Measurements from ENCODE around the gene JTB. TPM values are rescaled to one million over a fixed set of nuclear protein-coding genes. Genes with fewer than 3 reads are reported as not detected.

Gene JTB
- total and polyA plus RNA-seq, 2 donors (not counting 1 experiment from before 2014, with no cell fraction given), result 106 to 159 TPM

GRCh38 chr1:153962088-153963029 lies 15.1 kb downstream of the JTB start:
- H3K27ac ChIP-seq (ENCODE audit: low read length in 2 of 2), result peak overlapping the region; percentile 85 to 95
- no peaks in the 10 kb centered on the region for H3K27me3 ChIP-seq (replicated peaks in 1 of 4; ENCODE audit: control extremely low read depth in 1 of 4, control insufficient read depth in 3 of 4, insufficient read depth in 4 of 4, low read length in 3 of 4)
- H3K9ac ChIP-seq (ENCODE audit: low read length), result peak overlapping the region; percentile 84
- WGBS (ENCODE audit: insufficient coverage), result 62% methylated on average over 10 of the region's 16 CpGs
- DNase-seq (no peak), ATAC-seq (ENCODE audit: low read depth) (no peak)
- H3K27ac Mint-ChIP-seq, result peak overlapping the region; percentile 85
- H3K4me1 Mint-ChIP-seq, result peaks cover 60% of the 10 kb centered on the region
- ChIA-PET CTCF (interaction anchor here (1.0 to 7.5 kb wide), 5 partner anchors 9 to 165 kb away, joined by 3 to 65 read pairs (median 9); partner anchors contain the start of genes DENND4B and RAB13), POLR2A (interaction anchor here (1.4 to 9.2 kb wide), 6 partner anchors 9 to 28 kb away, joined by 5 to 115 read pairs (median 11); partner anchors contain the start of genes DENND4B, JTB, RAB13 and RPS27)
- H3K4me2 ChIP-seq (replicated peaks; ENCODE audit: low read depth, low read length, poor library complexity, severe bottlenecking), result peak overlapping the region; percentile 85
- H4K20me1 ChIP-seq (ENCODE audit: control insufficient read depth, insufficient read depth, low read length, poor library complexity, severe bottlenecking), result peaks cover 11% of the 10 kb centered on the region
- peaks cover 0 to 12% of the 10 kb centered on the region in 2 experiments for H3K36me3 ChIP-seq (replicated peaks in 1 of 2; ENCODE audit: control extremely low read depth in 1 of 2, control insufficient read depth in 1 of 2, extremely low read depth in 1 of 2, insufficient read depth in 2 of 2, low read length in 1 of 2)
- H3K9me3 ChIP-seq (ENCODE audit: control extremely low read depth in 1 of 3, control insufficient read depth in 2 of 3, insufficient read depth in 1 of 3, low read length in 2 of 3), result no peaks in the 10 kb centered on the region
- no peaks in the 10 kb centered on the region for H3K27me3 Mint-ChIP-seq
- H3K79me2 ChIP-seq (ENCODE audit: control insufficient read depth, insufficient read depth, low read length), result peaks cover 71% of the 10 kb centered on the region
- peaks cover 45 to 51% of the 10 kb centered on the region in 2 donors for H3K4me1 ChIP-seq (ENCODE audit: control insufficient read depth in 2 of 2, insufficient read depth in 2 of 2, low read length in 2 of 2)
- H2AFZ ChIP-seq (ENCODE audit: insufficient read depth, low read depth, low read length, poor library complexity, severe bottlenecking), result peak overlapping the region; percentile 91
- TF ChIP-seq CTCF (IDR thresholded peaks at IDR 0.05) (no peak), EZH2 (IDR thresholded peaks at IDR 0.05; ENCODE audit: borderline replicate concordance, insufficient read depth, low read depth, low read length, poor library complexity, severe bottlenecking) (no peak)
- intact Hi-C loops (cut with micrococcal nuclease), result loop anchor here (1.0 kb wide), 2 partner anchors 15 to 16 kb away; partner anchors contain the start of genes DENND4B and JTB
- H3K9me3 Mint-ChIP-seq (ENCODE audit: insufficient read depth), result no peaks in the 10 kb centered on the region
- H3K4me3 Mint-ChIP-seq, result peak overlapping the region; percentile 83
- peak overlapping the region; percentile 64 to 89 (median 86) for H3K4me3 ChIP-seq (ENCODE audit: control extremely low read depth in 1 of 5, extremely low read depth in 1 of 5, insufficient read depth in 1 of 5, low read depth in 2 of 5, low read length in 4 of 5)
